ENCODE data around the gene PTEN. TPM values are rescaled to one million over a fixed set of nuclear protein-coding genes. Genes with fewer than 3 reads are reported as not detected.
"Not testable (repeated sequence)": the region's sequence is repeated elsewhere in the genome, so short reads cannot be mapped to it uniquely, and the experiment has no call there.

PTEN gene
- total RNA-seq, 2 experiments from 2014 or later, result 44.5 to 50.8 TPM

GRCh38 chr10:87860816-87861403, 2.5 kb upstream of the PTEN start:
- peaks cover 22% of the 10 kb centered on the region for H3K4me1 Mint-ChIP-seq
- H3K27me3 Mint-ChIP-seq, result no peaks in the 10 kb centered on the region
- H3K9me3 Mint-ChIP-seq, result no peaks in the 10 kb centered on the region
- H3K36me3 Mint-ChIP-seq, result peaks cover 15% of the 10 kb centered on the region
- no peak for DNase-seq
- peak overlapping the region; percentile 92 for H3K27ac Mint-ChIP-seq
- H3K4me3 Mint-ChIP-seq, result peak overlapping the region; percentile 88

GRCh38 chr10:87861566-87861952, 1.9 kb upstream of the PTEN start:
- Mint-ChIP-seq H3K27me3 (no peaks in the 10 kb centered on the region), H3K36me3 (peaks cover 17% of the 10 kb centered on the region), H3K4me1 (peaks cover 23% of the 10 kb centered on the region), H3K4me3 (peak overlapping the region; percentile 88), H3K9me3 (no peaks in the 10 kb centered on the region), H3K27ac (peak overlapping the region; percentile 92)
- DNase-seq, result peak; percentile 16

GRCh38 chr10:87861953-87862678, 1.3 kb upstream of the PTEN start:
- peak; percentile 93 for DNase-seq
- H3K36me3 Mint-ChIP-seq, result peaks cover 21% of the 10 kb centered on the region
- no peaks in the 10 kb centered on the region for H3K27me3 Mint-ChIP-seq
- H3K4me1 Mint-ChIP-seq, result peaks cover 28% of the 10 kb centered on the region
- no peaks in the 10 kb centered on the region for H3K9me3 Mint-ChIP-seq
- peak overlapping the region; percentile 88 for H3K4me3 Mint-ChIP-seq
- H3K27ac Mint-ChIP-seq, result peak overlapping the region; percentile 92

GRCh38 chr10:87862679-87863052, 759 bp upstream of the PTEN start:
- peaks cover 32% of the 10 kb centered on the region for H3K4me1 Mint-ChIP-seq
- H3K9me3 Mint-ChIP-seq, result no peaks in the 10 kb centered on the region
- peak overlapping the region; percentile 92 for H3K27ac Mint-ChIP-seq
- DNase-seq, result no peak
- peak overlapping the region; percentile 88 for H3K4me3 Mint-ChIP-seq
- peaks cover 21% of the 10 kb centered on the region for H3K36me3 Mint-ChIP-seq
- no peaks in the 10 kb centered on the region for H3K27me3 Mint-ChIP-seq

GRCh38 chr10:87863951-87864495, 598 bp downstream of the PTEN start:
- Mint-ChIP-seq H3K4me1 (peaks cover 40% of the 10 kb centered on the region), H3K4me3 (peak overlapping the region; percentile 85)

DNA sequence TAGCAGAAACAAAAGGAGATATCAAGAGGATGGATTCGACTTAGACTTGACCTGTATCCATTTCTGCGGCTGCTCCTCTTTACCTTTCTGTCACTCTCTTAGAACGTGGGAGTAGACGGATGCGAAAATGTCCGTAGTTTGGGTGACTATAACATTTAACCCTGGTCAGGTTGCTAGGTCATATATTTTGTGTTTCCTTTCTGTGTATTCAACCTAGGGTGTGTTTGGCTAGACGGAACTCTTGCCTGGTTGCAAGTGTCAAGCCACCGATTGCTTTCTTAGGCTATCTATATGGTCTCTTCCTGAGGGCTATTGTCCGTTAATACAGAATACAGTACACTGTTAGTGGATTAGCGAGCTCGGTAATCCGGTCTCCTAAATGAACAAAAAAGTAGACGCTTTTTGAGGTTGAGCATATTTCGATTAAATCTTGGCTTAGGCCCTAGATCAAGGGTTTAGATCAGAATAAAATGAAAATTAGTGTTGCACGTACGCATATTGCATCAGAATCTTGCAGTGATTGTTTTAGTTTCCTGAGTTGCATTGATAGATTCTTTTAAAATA, 1.2 kb downstream of the PTEN start:
- Mint-ChIP-seq H3K27me3 (no peaks in the 10 kb centered on the region), H3K4me3 (peak overlapping the region; percentile 85), H3K27ac (peak overlapping the region; percentile 93), H3K4me1 (peaks cover 44% of the 10 kb centered on the region), H3K36me3 (peaks cover 26% of the 10 kb centered on the region), H3K9me3 (no peaks in the 10 kb centered on the region)
- no peak for DNase-seq

More at GRCh38 chr10:87863951-87864495, 598 bp downstream of the PTEN start:
- Mint-ChIP-seq H3K27ac (peak overlapping the region; percentile 93), H3K36me3 (peaks cover 26% of the 10 kb centered on the region)
- DNase-seq, result peak; percentile 47
- H3K27me3 Mint-ChIP-seq, H3K9me3 Mint-ChIP-seq: not testable (repeated sequence)

GRCh38 chr10:87865241-87865881, 1.9 kb downstream of the PTEN start:
- peak overlapping the region; percentile 85 for H3K4me3 Mint-ChIP-seq
- DNase-seq, result no peak
- peaks cover 45% of the 10 kb centered on the region for H3K4me1 Mint-ChIP-seq
- no peaks in the 10 kb centered on the region for H3K27me3 Mint-ChIP-seq
- H3K9me3 Mint-ChIP-seq, result no peaks in the 10 kb centered on the region
- peak overlapping the region; percentile 93 for H3K27ac Mint-ChIP-seq
- H3K36me3 Mint-ChIP-seq, result peaks cover 26% of the 10 kb centered on the region

GRCh38 chr10:87866412-87866974, 3.1 kb downstream of the PTEN start:
- peaks cover 30% of the 10 kb centered on the region for H3K36me3 Mint-ChIP-seq
- H3K27me3 Mint-ChIP-seq, result no peaks in the 10 kb centered on the region
- peak overlapping the region; percentile 85 for H3K4me3 Mint-ChIP-seq
- H3K27ac Mint-ChIP-seq, result peak overlapping the region; percentile 51
- no peak for DNase-seq
- peaks cover 45% of the 10 kb centered on the region for H3K4me1 Mint-ChIP-seq
- no peaks in the 10 kb centered on the region for H3K9me3 Mint-ChIP-seq

GRCh38 chr10:87867453-87867852, 4.0 kb downstream of the PTEN start:
- Mint-ChIP-seq H3K27ac (no peak overlapping the region), H3K9me3 (no peaks in the 10 kb centered on the region), H3K27me3 (no peaks in the 10 kb centered on the region), H3K4me3 (peak overlapping the region; percentile 85), H3K4me1 (peaks cover 47% of the 10 kb centered on the region), H3K36me3 (peaks cover 30% of the 10 kb centered on the region)
- no peak for DNase-seq

GRCh38 chr10:87868277-87868676, 4.9 kb downstream of the PTEN start:
- Mint-ChIP-seq H3K9me3 (no peaks in the 10 kb centered on the region), H3K4me1 (peaks cover 55% of the 10 kb centered on the region), H3K27me3 (no peaks in the 10 kb centered on the region), H3K36me3 (peaks cover 33% of the 10 kb centered on the region), H3K4me3 (peak overlapping the region; percentile 53), H3K27ac (no peak overlapping the region)
- no peak for DNase-seq

DNA sequence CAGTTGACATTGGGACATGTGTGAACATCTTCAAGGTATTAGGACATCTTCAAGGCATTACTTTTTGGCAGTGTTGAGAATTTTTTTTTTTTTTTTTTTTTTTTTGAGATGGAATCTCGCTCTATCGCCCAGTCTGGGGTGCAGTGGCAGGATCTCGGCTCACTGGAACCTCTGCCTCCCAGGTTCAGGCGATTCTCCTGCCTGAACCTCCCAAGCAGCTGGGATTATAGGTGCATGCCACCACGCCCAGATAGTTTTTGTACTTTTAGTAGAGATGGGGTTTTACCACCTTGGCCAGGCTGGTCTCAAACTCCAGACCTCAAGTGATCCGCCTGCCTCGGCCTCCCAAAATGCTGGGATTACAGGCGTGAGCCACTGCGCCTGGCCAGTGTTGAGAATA, 5.7 kb downstream of the PTEN start:
- H3K4me1 Mint-ChIP-seq, result peaks cover 64% of the 10 kb centered on the region
- H3K27me3 Mint-ChIP-seq, H3K27ac Mint-ChIP-seq, DNase-seq, H3K4me3 Mint-ChIP-seq, H3K9me3 Mint-ChIP-seq: not testable (repeated sequence)
- peaks cover 34% of the 10 kb centered on the region for H3K36me3 Mint-ChIP-seq

DNA sequence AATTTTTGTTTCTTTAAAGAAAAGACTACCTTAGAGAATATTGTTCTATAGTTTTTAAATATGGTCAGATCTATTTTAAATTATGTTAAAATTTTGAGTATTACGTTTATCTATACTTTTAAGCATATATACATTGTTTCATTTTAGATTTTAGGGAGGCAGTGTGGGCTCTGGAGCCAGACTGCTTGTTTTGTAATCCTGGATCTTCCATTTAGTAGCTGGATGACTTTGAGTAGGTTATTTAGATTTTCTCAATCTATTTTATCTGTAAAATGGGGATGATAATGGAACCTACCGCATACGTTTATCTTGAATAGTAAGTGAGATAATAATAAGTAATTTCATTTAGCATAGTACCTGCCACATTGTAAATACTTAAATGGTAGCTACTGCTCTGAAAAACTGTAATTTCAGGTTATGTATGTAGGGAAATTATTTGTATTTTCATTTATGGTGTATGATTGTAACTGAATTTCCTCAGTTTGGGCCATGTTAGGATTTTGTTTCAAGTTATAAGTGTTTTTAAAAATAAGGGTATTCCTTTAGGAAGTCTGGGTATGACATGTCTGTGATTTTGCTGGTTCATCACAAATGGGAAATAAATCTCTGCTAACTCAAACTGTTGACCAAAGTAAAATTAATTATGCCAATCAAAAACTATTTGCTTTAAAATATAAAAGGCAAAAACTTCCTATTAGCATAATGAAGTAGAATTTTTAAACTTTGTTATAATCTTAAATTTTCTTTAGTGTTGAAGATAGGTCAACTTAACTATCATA, 6.5 kb downstream of the PTEN start:
- Mint-ChIP-seq H3K4me1 (peaks cover 65% of the 10 kb centered on the region), H3K9me3 (no peaks in the 10 kb centered on the region), H3K36me3 (peaks cover 29% of the 10 kb centered on the region), H3K27ac (no peak overlapping the region), H3K4me3 (no peak overlapping the region), H3K27me3 (no peaks in the 10 kb centered on the region)
- DNase-seq, result no peak

- Mint-ChIP-seq H3K4me1 (peaks cover 58% of the 10 kb centered on the region), H3K4me3 (no peak overlapping the region), H3K27ac (no peak overlapping the region), H3K27me3 (no peaks in the 10 kb centered on the region), H3K9me3 (no peaks in the 10 kb centered on the region), H3K36me3 (peaks cover 13% of the 10 kb centered on the region)
- no peak for DNase-seq
These were observed 9.4 kb downstream of the PTEN start for GRCh38 chr10:87872828-87873227.

- no peak overlapping the region for H3K4me3 Mint-ChIP-seq
- H3K36me3 Mint-ChIP-seq, result peaks cover 14% of the 10 kb centered on the region
- H3K4me1 Mint-ChIP-seq, result peaks cover 53% of the 10 kb centered on the region
These were observed 10.2 kb downstream of the PTEN start for GRCh38 chr10:87873656-87874055.

More at GRCh38 chr10:87873656-87874055, 10.2 kb downstream of the PTEN start:
- Mint-ChIP-seq H3K27ac (no peak overlapping the region), H3K27me3 (no peaks in the 10 kb centered on the region), H3K9me3 (no peaks in the 10 kb centered on the region)
- DNase-seq, result no peak

Measured in activated naive CD8-positive, alpha-beta T cell treated with anti-CD3 and anti-CD28 coated beads for 36 hours (primary cell).